D721Med (cell line): ENCODE results near the gene GALNT16.

Source experiments
- DNase-seq: peaks from one replicate; pipeline ENCODE4 v3.0.0; 2011; ENCODE audit warnings: low spot score; ENCODE audit not compliant: insufficient read length
- FAIRE-seq: peaks from 2 replicates; lab custom pipeline; 2011; peaks lifted over from hg19 to GRCh38; lab: Jason Lieb, UNC
- CTCF ChIP-seq: IDR thresholded peaks from 2 replicates; pipeline ENCODE4 v1.5.1; 2012; ENCODE audit warnings: mild to moderate bottlenecking, control low read depth; ENCODE audit not compliant: insufficient read depth; ENCODE audit errors: missing control alignments

Gene GALNT16

GRCh38 chr14:69323266-69323998 lies 63.5 kb downstream of the GALNT16 start:
- FAIRE-seq: no peak
- TF ChIP-seq CTCF: no peak
- DNase-seq: no peak

- no peak for FAIRE-seq
- DNase-seq: no peak
- TF ChIP-seq CTCF: no peak
Observed at GRCh38 chr14:69323999-69324282, 64.0 kb downstream of the GALNT16 start.

GRCh38 chr14:69324341-69324931 lies 64.5 kb downstream of the GALNT16 start:
- TF ChIP-seq CTCF: no peak
- DNase-seq: no peak
- FAIRE-seq: no peak

GRCh38 chr14:69325086-69325485 lies 65.1 kb downstream of the GALNT16 start:
- TF ChIP-seq CTCF: no peak
- FAIRE-seq: no peak

GRCh38 chr14:69325646-69326265 lies 65.8 kb downstream of the GALNT16 start:
- no peak for DNase-seq
- TF ChIP-seq CTCF: no peak
- FAIRE-seq: no peak

More at GRCh38 chr14:69325086-69325485, 65.1 kb downstream of the GALNT16 start:
- no peak for DNase-seq

GRCh38 chr14:69326611-69327010 lies 66.7 kb downstream of the GALNT16 start:
- DNase-seq: no peak
- TF ChIP-seq CTCF: no peak
- no peak for FAIRE-seq

- DNase-seq (no peak), FAIRE-seq (no peak)
- no peak for TF ChIP-seq CTCF
Observed at GRCh38 chr14:69327507-69327906, 67.5 kb downstream of the GALNT16 start.
